ENCODE data around the gene NTRK3.

The NTRK3 gene

GRCh38 chr15:87829332-87830050, 427.0 kb downstream of the NTRK3 start:
- Histone ChIP-seq H3K9ac (ENCODE audit: low read depth, low read length) (no peak overlapping the region), H3K36me3 (ENCODE audit: insufficient read depth, low read length) (no peaks in the 10 kb centered on the region), H3K4me2 (ENCODE audit: insufficient read depth, low read length) (no peak overlapping the region), H3K27ac (ENCODE audit: low read length) (no peak overlapping the region), H3K9me3 (ENCODE audit: insufficient read depth, low read length, severe bottlenecking) (no peaks in the 10 kb centered on the region), H3K4me3 (ENCODE audit: low read depth in 1 of 2, low read length in 2 of 2) (no peak overlapping the region), H2AFZ (ENCODE audit: low read depth, low read length) (no peak overlapping the region), H3K4me1 (ENCODE audit: insufficient read depth, low read length) (no peaks in the 10 kb centered on the region), H3K79me2 (ENCODE audit: insufficient read depth, low read length) (no peaks in the 10 kb centered on the region), H4K20me1 (ENCODE audit: insufficient read depth, low read length) (no peaks in the 10 kb centered on the region), H3K27me3 (ENCODE audit: insufficient read depth, low read length, poor library complexity) (no peaks in the 10 kb centered on the region)
- no peak for ATAC-seq (ENCODE audit: insufficient read depth, low read depth)
- TF ChIP-seq EZH2 (IDR thresholded peaks at IDR 0.05; ENCODE audit: borderline replicate concordance, low read depth, low read length, severe bottlenecking) (no peak), CTCF (IDR thresholded peaks at IDR 0.05; ENCODE audit: borderline replicate concordance, extremely low read depth, low read length, poor library complexity, severe bottlenecking) (no peak)
- DNase-seq = no peak

GRCh38 chr15:87828608-87829007, 427.9 kb downstream of the NTRK3 start:
- H2AFZ ChIP-seq (ENCODE audit: low read depth, low read length) = no peak overlapping the region
- no peaks in the 10 kb centered on the region for H3K79me2 ChIP-seq (ENCODE audit: insufficient read depth, low read length)
- H3K4me1 ChIP-seq (ENCODE audit: insufficient read depth, low read length) = no peaks in the 10 kb centered on the region
- H4K20me1 ChIP-seq (ENCODE audit: insufficient read depth, low read length) = no peaks in the 10 kb centered on the region
- no peaks in the 10 kb centered on the region for H3K36me3 ChIP-seq (ENCODE audit: insufficient read depth, low read length)
- no peaks in the 10 kb centered on the region for H3K27me3 ChIP-seq (ENCODE audit: insufficient read depth, low read length, poor library complexity)
- ATAC-seq (ENCODE audit: insufficient read depth, low read depth) = no peak
- no peaks in the 10 kb centered on the region for H3K9me3 ChIP-seq (ENCODE audit: insufficient read depth, low read length, severe bottlenecking)
- no peak for DNase-seq
- no peak overlapping the region for H3K4me3 ChIP-seq (ENCODE audit: low read depth in 1 of 2, low read length in 2 of 2)
- no peak overlapping the region for H3K4me2 ChIP-seq (ENCODE audit: insufficient read depth, low read length)
- no peak overlapping the region for H3K27ac ChIP-seq (ENCODE audit: low read length)
- no peak for TF ChIP-seq CTCF (IDR thresholded peaks at IDR 0.05; ENCODE audit: borderline replicate concordance, extremely low read depth, low read length, poor library complexity, severe bottlenecking)
- no peak for TF ChIP-seq EZH2 (IDR thresholded peaks at IDR 0.05; ENCODE audit: borderline replicate concordance, low read depth, low read length, severe bottlenecking)
- no peak overlapping the region for H3K9ac ChIP-seq (ENCODE audit: low read depth, low read length)

- no peaks in the 10 kb centered on the region for H3K27me3 ChIP-seq (ENCODE audit: insufficient read depth, low read length, poor library complexity)
Measured at GRCh38 chr15:87827131-87827530, 429.4 kb downstream of the NTRK3 start.

More at GRCh38 chr15:87827131-87827530, 429.4 kb downstream of the NTRK3 start:
- ATAC-seq (ENCODE audit: insufficient read depth, low read depth) (no peak), DNase-seq (no peak)
- Histone ChIP-seq H4K20me1 (ENCODE audit: insufficient read depth, low read length) (no peaks in the 10 kb centered on the region), H3K27ac (ENCODE audit: low read length) (no peak overlapping the region), H3K9ac (ENCODE audit: low read depth, low read length) (no peak overlapping the region), H3K79me2 (ENCODE audit: insufficient read depth, low read length) (no peaks in the 10 kb centered on the region), H3K4me1 (ENCODE audit: insufficient read depth, low read length) (no peaks in the 10 kb centered on the region), H2AFZ (ENCODE audit: low read depth, low read length) (no peak overlapping the region), H3K36me3 (ENCODE audit: insufficient read depth, low read length) (no peaks in the 10 kb centered on the region), H3K4me3 (ENCODE audit: low read depth in 1 of 2, low read length in 2 of 2) (no peak overlapping the region), H3K9me3 (ENCODE audit: insufficient read depth, low read length, severe bottlenecking) (no peaks in the 10 kb centered on the region), H3K4me2 (ENCODE audit: insufficient read depth, low read length) (no peak overlapping the region)
- TF ChIP-seq CTCF (IDR thresholded peaks at IDR 0.05; ENCODE audit: borderline replicate concordance, extremely low read depth, low read length, poor library complexity, severe bottlenecking) (no peak), EZH2 (IDR thresholded peaks at IDR 0.05; ENCODE audit: borderline replicate concordance, low read depth, low read length, severe bottlenecking) (no peak)
